ENCODE measurements around the gene ARHGEF4.

- TF ChIP-seq POLR2AphosphoS5 (IDR thresholded peaks at IDR 0.05; ENCODE audit: low read depth) = no peak
- TF ChIP-seq, protein P1, sequence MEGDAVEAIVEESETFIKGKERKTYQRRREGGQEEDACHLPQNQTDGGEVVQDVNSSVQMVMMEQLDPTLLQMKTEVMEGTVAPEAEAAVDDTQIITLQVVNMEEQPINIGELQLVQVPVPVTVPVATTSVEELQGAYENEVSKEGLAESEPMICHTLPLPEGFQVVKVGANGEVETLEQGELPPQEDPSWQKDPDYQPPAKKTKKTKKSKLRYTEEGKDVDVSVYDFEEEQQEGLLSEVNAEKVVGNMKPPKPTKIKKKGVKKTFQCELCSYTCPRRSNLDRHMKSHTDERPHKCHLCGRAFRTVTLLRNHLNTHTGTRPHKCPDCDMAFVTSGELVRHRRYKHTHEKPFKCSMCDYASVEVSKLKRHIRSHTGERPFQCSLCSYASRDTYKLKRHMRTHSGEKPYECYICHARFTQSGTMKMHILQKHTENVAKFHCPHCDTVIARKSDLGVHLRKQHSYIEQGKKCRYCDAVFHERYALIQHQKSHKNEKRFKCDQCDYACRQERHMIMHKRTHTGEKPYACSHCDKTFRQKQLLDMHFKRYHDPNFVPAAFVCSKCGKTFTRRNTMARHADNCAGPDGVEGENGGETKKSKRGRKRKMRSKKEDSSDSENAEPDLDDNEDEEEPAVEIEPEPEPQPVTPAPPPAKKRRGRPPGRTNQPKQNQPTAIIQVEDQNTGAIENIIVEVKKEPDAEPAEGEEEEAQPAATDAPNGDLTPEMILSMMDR (conservative IDR thresholded peaks at IDR 0.05; ENCODE audit: low read depth in 2 of 2) = no peak
- TF ChIP-seq EZH2phosphoT487 (IDR thresholded peaks at IDR 0.05; ENCODE audit: unreplicated experiment) = no peak
- TF ChIP-seq REST (IDR thresholded peaks at IDR 0.05; ENCODE audit: unreplicated experiment) = no peak
- no peak for TF ChIP-seq EZH2 (IDR thresholded peaks at IDR 0.05; ENCODE audit: low read depth, unreplicated experiment)
- no peak for TF ChIP-seq NANOG (IDR thresholded peaks at IDR 0.05; ENCODE audit: borderline replicate concordance)
These were observed 14.3 kb downstream of the ARHGEF4 start for GRCh38 chr2:130850788-130851623.

All from GM23338 (cell line).